ENCODE results near the gene SEMA5A. TPM values are rescaled to one million over a fixed set of nuclear protein-coding genes. Genes with fewer than 3 reads are reported as not detected.

SEMA5A gene
- total and polyA plus RNA-seq, 2 of the 13 experiments (the other 11 are each of a cell fraction or from before 2014, with no cell fraction given) = 0.01 TPM; not detected in 1

DNA sequence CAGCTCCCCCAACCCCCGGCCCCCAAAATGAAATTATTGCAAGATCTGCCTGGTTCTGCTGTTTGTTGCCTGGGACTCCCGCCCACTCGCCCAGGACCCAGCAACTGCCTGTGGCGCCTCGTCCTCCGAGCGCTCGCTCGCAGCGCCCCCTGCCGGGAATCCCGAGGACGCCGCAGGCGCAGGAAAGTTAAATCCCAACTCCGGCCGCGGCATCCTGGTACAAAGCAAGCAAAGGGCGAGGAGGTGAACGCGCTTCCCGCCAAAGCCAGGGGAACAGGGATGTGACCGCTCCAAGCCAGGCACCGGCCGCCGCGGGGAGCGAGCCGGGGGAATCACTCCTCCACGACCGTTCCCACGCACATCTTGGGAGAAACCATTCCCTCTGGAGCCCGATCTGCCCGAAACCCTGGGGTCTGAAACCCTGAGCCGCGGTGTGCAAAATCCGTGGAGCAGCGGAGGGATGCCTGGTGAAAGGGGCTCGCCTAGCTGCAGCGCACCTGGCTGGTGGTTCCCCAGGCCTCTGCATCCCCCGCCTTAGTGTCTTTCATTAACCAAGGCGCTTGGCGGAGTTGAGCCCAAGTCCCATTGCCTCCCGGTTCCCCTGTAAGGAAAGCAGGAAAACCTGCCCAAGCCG, 1.3 kb downstream of the SEMA5A start:
- no peak overlapping the region for H2AFZ ChIP-seq (ENCODE audit: low read length)
- no peak overlapping the region for H3K27ac ChIP-seq (ENCODE audit: extremely low read length, insufficient read depth, low read length)
- no peaks in the 10 kb centered on the region for H3K9me3 ChIP-seq (ENCODE audit: low read length)
- FAIRE-seq = no peak
- peak; percentile 97 for ATAC-seq
- DNase-seq (ENCODE audit: low spot score) = peak; percentile 35
- WGBS (ENCODE audit: low lambda C conversion rate) = 10% methylated on average over 2 of the region's 45 CpGs
- in situ Hi-C loops (cut with HindIII; ENCODE audit: extremely low pct_ligation_motif_present, low pct_unique_long_range_greater_than_20kb) (loop anchor here (5.0 kb wide), 1 partner anchor 1617 kb away; no protein-coding TSS in a partner anchor), intact Hi-C loops (cut with micrococcal nuclease; ENCODE audit: unreplicated experiment) (loop anchor here (1.0 to 2.0 kb wide), 2 partner anchors 183 to 1616 kb away; no protein-coding TSS in a partner anchor)
- H4K20me1 ChIP-seq (ENCODE audit: insufficient read depth, low read length) = no peaks in the 10 kb centered on the region
- H3K4me3 ChIP-seq (replicated peaks in 1 of 3; ENCODE audit: insufficient read depth in 1 of 3, low read depth in 2 of 3, low read length in 3 of 3) = no peak overlapping the region; a peak in 1 of 6 replicates
- H3K4me1 ChIP-seq (ENCODE audit: insufficient read depth, low read length) = no peaks in the 10 kb centered on the region
- H3K79me2 ChIP-seq (ENCODE audit: insufficient read depth, low read length) = no peaks in the 10 kb centered on the region
- H3K36me3 ChIP-seq (replicated peaks in 1 of 2; ENCODE audit: control insufficient read depth in 1 of 2, insufficient read depth in 2 of 2, low read length in 2 of 2) = no peaks in the 10 kb centered on the region
- CTCF ChIA-PET (ENCODE audit: low intra/inter-chr PET ratio, low total read pairs) = interaction anchor here (0.9 to 1.4 kb wide), 2 partner anchors 183 to 1617 kb away, joined by 4 to 5 read pairs; no protein-coding TSS in a partner anchor
- peaks cover 2 to 13% of the 10 kb centered on the region in 2 experiments; a peak in 4 of 5 replicates for H3K27me3 ChIP-seq (ENCODE audit: control insufficient read depth in 1 of 2, insufficient read depth in 2 of 2, low read length in 2 of 2)
- H3K9ac ChIP-seq (ENCODE audit: insufficient read depth, low read depth, low read length) = no peak overlapping the region
- H3K4me2 ChIP-seq (ENCODE audit: low read depth, low read length) = peak overlapping the region; percentile 16; the same call in 1 of the 2 replicates
- no TSS peak for BruUV-seq (replicated peaks)
- POLR2A ChIA-PET = no interaction called here
- 0 out of 2 replicates have a peak, but pooled peaks have one; percentile 24 for TF ChIP-seq ZNF788 (CRISPR knock-in tag; IDR thresholded peaks at IDR 0.05; ENCODE audit: borderline replicate concordance)
- TF ChIP-seq TFDP1 (CRISPR knock-in tag; IDR thresholded peaks at IDR 0.05; ENCODE audit: borderline replicate concordance) = peak; percentile 47; the same call in 1 of the 2 replicates
- TF ChIP-seq, protein P1, sequence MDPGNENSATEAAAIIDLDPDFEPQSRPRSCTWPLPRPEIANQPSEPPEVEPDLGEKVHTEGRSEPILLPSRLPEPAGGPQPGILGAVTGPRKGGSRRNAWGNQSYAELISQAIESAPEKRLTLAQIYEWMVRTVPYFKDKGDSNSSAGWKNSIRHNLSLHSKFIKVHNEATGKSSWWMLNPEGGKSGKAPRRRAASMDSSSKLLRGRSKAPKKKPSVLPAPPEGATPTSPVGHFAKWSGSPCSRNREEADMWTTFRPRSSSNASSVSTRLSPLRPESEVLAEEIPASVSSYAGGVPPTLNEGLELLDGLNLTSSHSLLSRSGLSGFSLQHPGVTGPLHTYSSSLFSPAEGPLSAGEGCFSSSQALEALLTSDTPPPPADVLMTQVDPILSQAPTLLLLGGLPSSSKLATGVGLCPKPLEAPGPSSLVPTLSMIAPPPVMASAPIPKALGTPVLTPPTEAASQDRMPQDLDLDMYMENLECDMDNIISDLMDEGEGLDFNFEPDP (CRISPR knock-in tag; conservative IDR thresholded peaks at IDR 0.05) = no peak
- peak; percentile 78 for TF ChIP-seq XRCC5 (optimal IDR thresholded peaks at IDR 0.05; ENCODE audit: low read length)
- TF ChIP-seq ZNF687 (CRISPR knock-in tag; IDR thresholded peaks at IDR 0.05) = peak; percentile 26; the same call in 1 of the 2 replicates
- peak; percentile 65 for TF ChIP-seq STAG1 (CRISPR knock-in tag; IDR thresholded peaks at IDR 0.05)
- peak; percentile 55; the same call in 1 of the 2 replicates for TF ChIP-seq EZH2 (conservative IDR thresholded peaks at IDR 0.05; ENCODE audit: low read depth, low read length)
- peak; percentile 18; the same call in 1 of the 2 replicates for TF ChIP-seq SMC3 (IDR thresholded peaks at IDR 0.05; ENCODE audit: low read length)
- TF ChIP-seq HNRNPLL (IDR thresholded peaks at IDR 0.05; ENCODE audit: low read depth, low read length, poor library complexity, severe bottlenecking) = peak; percentile 13
- TF ChIP-seq ZNF737 (CRISPR knock-in tag; IDR thresholded peaks at IDR 0.05; ENCODE audit: borderline replicate concordance) = no peak
- no peak for TF ChIP-seq RBM39 (IDR thresholded peaks at IDR 0.05; ENCODE audit: low read depth, low read length, poor library complexity, severe bottlenecking)
- no peak for TF ChIP-seq GATAD1 (CRISPR knock-in tag; IDR thresholded peaks at IDR 0.05)
- TF ChIP-seq MAZ (IDR thresholded peaks at IDR 0.05; ENCODE audit: borderline replicate concordance, low read depth, low read length) = no peak
- TF ChIP-seq MAZ (CRISPR knock-in tag; IDR thresholded peaks at IDR 0.05; ENCODE audit: low read depth) = 0 out of 2 replicates have a peak, but pooled peaks have one; percentile 35
- TF ChIP-seq SP5 (CRISPR knock-in tag; IDR thresholded peaks at IDR 0.05; ENCODE audit: borderline replicate concordance, low read depth) = no peak
- TF ChIP-seq MTF2 (CRISPR knock-in tag; IDR thresholded peaks at IDR 0.05; ENCODE audit: borderline replicate concordance) = 0 out of 2 replicates have a peak, but pooled peaks have one; percentile 59
- TF ChIP-seq EED (CRISPR knock-in tag; IDR thresholded peaks at IDR 0.05) = 0 out of 2 replicates have a peak, but pooled peaks have one; percentile 48
